Activated naive CD8-positive, alpha-beta T cell (primary cell): Measurements from ENCODE around the gene MAFG.

Source experiments
- H3K27ac Mint-ChIP-seq: one replicate; pipeline ENCODE4 v1.8.0; 2021; ENCODE audit warnings: mixed read lengths
- H3K27me3 Mint-ChIP-seq: one replicate; pipeline ENCODE4 v1.8.0; 2021; ENCODE audit warnings: mixed read lengths
- H3K36me3 Mint-ChIP-seq: one replicate; pipeline ENCODE4 v1.8.0; 2021; ENCODE audit warnings: mixed read lengths
- H3K4me1 Mint-ChIP-seq: one replicate; pipeline ENCODE4 v1.8.0; 2021; ENCODE audit warnings: low read depth, mixed read lengths
- H3K4me3 Mint-ChIP-seq: one replicate; pipeline ENCODE4 v1.8.0; 2021; ENCODE audit warnings: mild to moderate bottlenecking, mixed read lengths
- H3K9me3 Mint-ChIP-seq: one replicate; pipeline ENCODE4 v1.8.0; 2021; ENCODE audit warnings: low read depth, mixed read lengths

The MAFG gene

GRCh38 chr17:81951785-81952684 lies 24.5 kb upstream of the MAFG start:
- H3K4me1 Mint-ChIP-seq = peaks cover 5% of the 10 kb centered on the region
- no peaks in the 10 kb centered on the region for H3K27me3 Mint-ChIP-seq
- H3K9me3 Mint-ChIP-seq = no peaks in the 10 kb centered on the region
- H3K36me3 Mint-ChIP-seq = no peaks in the 10 kb centered on the region
- H3K4me3 Mint-ChIP-seq = no peak overlapping the region
- H3K27ac Mint-ChIP-seq = no peak overlapping the region

- Mint-ChIP-seq H3K36me3 (no peaks in the 10 kb centered on the region), H3K27ac (no peak overlapping the region), H3K4me3 (no peak overlapping the region)
Observed at GRCh38 chr17:81950501-81950900, 23.0 kb upstream of the MAFG start.

GRCh38 chr17:81948635-81949378 lies 21.3 kb upstream of the MAFG start:
- Mint-ChIP-seq H3K36me3 (no peaks in the 10 kb centered on the region), H3K4me1 (peaks cover 5% of the 10 kb centered on the region), H3K27me3 (no peaks in the 10 kb centered on the region), H3K27ac (no peak overlapping the region), H3K9me3 (no peaks in the 10 kb centered on the region), H3K4me3 (no peak overlapping the region)

More at GRCh38 chr17:81950501-81950900, 23.0 kb upstream of the MAFG start:
- Mint-ChIP-seq H3K27me3 (no peaks in the 10 kb centered on the region), H3K4me1 (peaks cover 5% of the 10 kb centered on the region), H3K9me3 (no peaks in the 10 kb centered on the region)

- no peaks in the 10 kb centered on the region for H3K36me3 Mint-ChIP-seq
- H3K27ac Mint-ChIP-seq = no peak within 1 kb of the TSS
- no peak within 1 kb of the TSS for H3K4me3 Mint-ChIP-seq
- no peaks in the 10 kb centered on the region for H3K27me3 Mint-ChIP-seq
- peaks cover 5% of the 10 kb centered on the region for H3K4me1 Mint-ChIP-seq
- no peaks in the 10 kb centered on the region for H3K9me3 Mint-ChIP-seq
Observed at GRCh38 chr17:81947189-81947588, 19.7 kb upstream of the MAFG start, which contains the start of gene MYADML2. Gene MYADML2, minus strand, starts transcription at chr17:81947233. Its CDS starts 5,492 bp downstream, at chr17:81941741.

GRCh38 chr17:81944858-81945257 lies 17.3 kb upstream of the MAFG start:
- no peaks in the 10 kb centered on the region for H3K27me3 Mint-ChIP-seq
- H3K4me3 Mint-ChIP-seq = no peak overlapping the region
- H3K4me1 Mint-ChIP-seq = no peaks in the 10 kb centered on the region
- H3K27ac Mint-ChIP-seq = no peak overlapping the region
- no peaks in the 10 kb centered on the region for H3K9me3 Mint-ChIP-seq
- no peaks in the 10 kb centered on the region for H3K36me3 Mint-ChIP-seq

- Mint-ChIP-seq H3K4me1 (peaks cover 5% of the 10 kb centered on the region), H3K36me3 (no peaks in the 10 kb centered on the region), H3K9me3 (no peaks in the 10 kb centered on the region), H3K27me3 (no peaks in the 10 kb centered on the region), H3K4me3 (no peak overlapping the region), H3K27ac (no peak overlapping the region)
Observed at GRCh38 chr17:81942167-81942553, 14.6 kb upstream of the MAFG start.

GRCh38 chr17:81941484-81942166 lies 14.1 kb upstream of the MAFG start:
- Mint-ChIP-seq H3K27me3 (no peaks in the 10 kb centered on the region), H3K27ac (no peak overlapping the region), H3K4me1 (peaks cover 5% of the 10 kb centered on the region), H3K36me3 (no peaks in the 10 kb centered on the region), H3K9me3 (no peaks in the 10 kb centered on the region), H3K4me3 (no peak overlapping the region)

- Mint-ChIP-seq H3K27me3 (no peaks in the 10 kb centered on the region), H3K4me1 (peaks cover 7% of the 10 kb centered on the region), H3K9me3 (no peaks in the 10 kb centered on the region), H3K36me3 (no peaks in the 10 kb centered on the region), H3K27ac (no peak overlapping the region), H3K4me3 (no peak overlapping the region)
Observed at GRCh38 chr17:81940538-81941483, 13.3 kb upstream of the MAFG start.

- Mint-ChIP-seq H3K27me3 (no peaks in the 10 kb centered on the region), H3K4me3 (no peak overlapping the region), H3K27ac (no peak overlapping the region), H3K36me3 (no peaks in the 10 kb centered on the region), H3K9me3 (no peaks in the 10 kb centered on the region), H3K4me1 (peaks cover 10% of the 10 kb centered on the region)
Observed at GRCh38 chr17:81939881-81940385, 12.4 kb upstream of the MAFG start.

GRCh38 chr17:81939218-81939617 lies 11.7 kb upstream of the MAFG start:
- no peaks in the 10 kb centered on the region for H3K36me3 Mint-ChIP-seq
- H3K27me3 Mint-ChIP-seq = no peaks in the 10 kb centered on the region

GRCh38 chr17:81935709-81936084 lies 8.2 kb upstream of the MAFG start:
- no peak overlapping the region for H3K27ac Mint-ChIP-seq
- H3K36me3 Mint-ChIP-seq = no peaks in the 10 kb centered on the region
- peak overlapping the region; percentile 88 for H3K4me3 Mint-ChIP-seq
- H3K27me3 Mint-ChIP-seq = no peaks in the 10 kb centered on the region
- no peaks in the 10 kb centered on the region for H3K9me3 Mint-ChIP-seq
- H3K4me1 Mint-ChIP-seq = peaks cover 22% of the 10 kb centered on the region

More at GRCh38 chr17:81939218-81939617, 11.7 kb upstream of the MAFG start:
- no peak overlapping the region for H3K4me3 Mint-ChIP-seq
- H3K9me3 Mint-ChIP-seq = no peaks in the 10 kb centered on the region
- H3K27ac Mint-ChIP-seq = no peak overlapping the region
- H3K4me1 Mint-ChIP-seq = peaks cover 10% of the 10 kb centered on the region

GRCh38 chr17:81934850-81935708 lies 7.5 kb upstream of the MAFG start:
- no peaks in the 10 kb centered on the region for H3K27me3 Mint-ChIP-seq

GRCh38 chr17:81934098-81934757 lies 6.7 kb upstream of the MAFG start:
- Mint-ChIP-seq H3K9me3 (no peaks in the 10 kb centered on the region), H3K36me3 (no peaks in the 10 kb centered on the region), H3K4me3 (no peak overlapping the region), H3K4me1 (peaks cover 22% of the 10 kb centered on the region), H3K27me3 (no peaks in the 10 kb centered on the region), H3K27ac (no peak overlapping the region)

More at GRCh38 chr17:81934850-81935708, 7.5 kb upstream of the MAFG start:
- Mint-ChIP-seq H3K27ac (no peak overlapping the region), H3K4me3 (peak overlapping the region; percentile 88), H3K4me1 (peaks cover 22% of the 10 kb centered on the region), H3K9me3 (no peaks in the 10 kb centered on the region), H3K36me3 (no peaks in the 10 kb centered on the region)
